GM12864 (cell line): ENCODE data around the gene FTL.

Experiments
- DNase-seq: peaks from one replicate; pipeline ENCODE4 v3.0.0-alpha.2; 2011; ENCODE audit warnings: low read depth
- H3K4me3 ChIP-seq: 2 replicates; pipeline ENCODE4 v1.5.1; 2011; ENCODE audit warnings: mild to moderate bottlenecking, low read depth, low read length, control low read depth
- CTCF ChIP-seq: IDR thresholded peaks from 2 replicates; pipeline ENCODE4 v1.5.1; 2011; ENCODE audit warnings: low read depth, mild to moderate bottlenecking, moderate library complexity, low read length, control low read depth, inconsistent platforms; ENCODE audit errors: missing control alignments

FTL gene

DNA sequence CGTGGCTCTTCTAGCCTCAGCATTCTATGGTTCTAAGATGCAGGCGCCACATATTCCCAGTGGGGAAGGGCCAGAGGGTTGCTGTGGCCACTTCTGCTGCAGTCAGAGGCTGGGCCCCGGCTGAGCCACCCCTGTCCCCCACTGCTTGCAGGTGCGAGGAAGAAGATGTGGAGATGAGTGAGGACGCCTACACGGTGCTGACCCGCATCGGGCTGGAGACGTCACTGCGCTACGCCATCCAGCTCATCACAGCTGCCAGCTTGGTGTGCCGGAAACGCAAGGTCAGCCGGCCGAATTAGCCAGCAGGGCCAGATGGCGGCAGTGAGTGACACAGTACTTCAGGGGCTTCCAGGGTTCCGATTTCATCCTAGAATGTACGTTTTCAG is 49.8 kb downstream of the FTL start:
- TF ChIP-seq CTCF: no peak
- no peak overlapping the region for H3K4me3 ChIP-seq
- no peak for DNase-seq

- DNase-seq: no peak
- no peak for TF ChIP-seq CTCF
- H3K4me3 ChIP-seq: no peak overlapping the region
These were observed 51.1 kb downstream of the FTL start for GRCh38 chr19:49016067-49016839.
